GM12878 (cell line): ENCODE data around the gene FAS.

Experiments
- CBFB ChIP-seq: IDR thresholded peaks from 2 replicates; pipeline ENCODE4 v1.6.1; 2016; ENCODE audit warnings: antibody characterized with exemption, low read depth
- USF1 ChIP-seq: IDR thresholded peaks from 2 replicates; pipeline ENCODE4 v1.6.1; 2011; ENCODE audit warnings: borderline replicate concordance, low read depth, mild to moderate bottlenecking, moderate library complexity, mixed read lengths, low read length; ENCODE audit not compliant: insufficient read depth; ENCODE audit errors: extremely low read length
- TF ChIP-seq, protein P1 (sequence below): IDR thresholded peaks from 2 replicates; pipeline ENCODE4 v1.6.1; 2011; ENCODE audit warnings: low read depth, mild to moderate bottlenecking, low read length, moderate library complexity, borderline replicate concordance; ENCODE audit errors: extremely low read depth
- TF ChIP-seq, protein P2 (sequence below), 3 experiments: IDR thresholded peaks in 2 of 3; conservative IDR thresholded peaks in 1 of 3; 2 replicates each; pipeline ENCODE4 v1.5.1; 2011; ENCODE audit warnings: low read depth in 3 of 3, low read length in 3 of 3, mild to moderate bottlenecking in 3 of 3, control low read depth in 2 of 3, moderate library complexity in 2 of 3, inconsistent platforms in 1 of 3, mixed read lengths in 1 of 3; ENCODE audit not compliant: control insufficient read depth in 2 of 3, insufficient read depth in 1 of 3; ENCODE audit errors: extremely low read depth in 1 of 3

GRCh38 chr10:89047397-89047796 is 56.8 kb downstream of the FAS start:
- TF ChIP-seq CBFB = no peak
- TF ChIP-seq, protein P1, sequence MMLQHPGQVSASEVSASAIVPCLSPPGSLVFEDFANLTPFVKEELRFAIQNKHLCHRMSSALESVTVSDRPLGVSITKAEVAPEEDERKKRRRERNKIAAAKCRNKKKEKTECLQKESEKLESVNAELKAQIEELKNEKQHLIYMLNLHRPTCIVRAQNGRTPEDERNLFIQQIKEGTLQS = no peak
- TF ChIP-seq, protein P2, sequence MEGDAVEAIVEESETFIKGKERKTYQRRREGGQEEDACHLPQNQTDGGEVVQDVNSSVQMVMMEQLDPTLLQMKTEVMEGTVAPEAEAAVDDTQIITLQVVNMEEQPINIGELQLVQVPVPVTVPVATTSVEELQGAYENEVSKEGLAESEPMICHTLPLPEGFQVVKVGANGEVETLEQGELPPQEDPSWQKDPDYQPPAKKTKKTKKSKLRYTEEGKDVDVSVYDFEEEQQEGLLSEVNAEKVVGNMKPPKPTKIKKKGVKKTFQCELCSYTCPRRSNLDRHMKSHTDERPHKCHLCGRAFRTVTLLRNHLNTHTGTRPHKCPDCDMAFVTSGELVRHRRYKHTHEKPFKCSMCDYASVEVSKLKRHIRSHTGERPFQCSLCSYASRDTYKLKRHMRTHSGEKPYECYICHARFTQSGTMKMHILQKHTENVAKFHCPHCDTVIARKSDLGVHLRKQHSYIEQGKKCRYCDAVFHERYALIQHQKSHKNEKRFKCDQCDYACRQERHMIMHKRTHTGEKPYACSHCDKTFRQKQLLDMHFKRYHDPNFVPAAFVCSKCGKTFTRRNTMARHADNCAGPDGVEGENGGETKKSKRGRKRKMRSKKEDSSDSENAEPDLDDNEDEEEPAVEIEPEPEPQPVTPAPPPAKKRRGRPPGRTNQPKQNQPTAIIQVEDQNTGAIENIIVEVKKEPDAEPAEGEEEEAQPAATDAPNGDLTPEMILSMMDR (IDR thresholded peaks at IDR 0.05 in 2 of 3, conservative IDR thresholded peaks at IDR 0.05 in 1 of 3; ENCODE audit: control insufficient read depth in 2 of 3, extremely low read depth in 1 of 3, insufficient read depth in 1 of 3, low read depth in 3 of 3, low read length in 3 of 3) = no peak
- no peak for TF ChIP-seq USF1
